Measurements from ENCODE around the gene HSPBP1.

DNA sequence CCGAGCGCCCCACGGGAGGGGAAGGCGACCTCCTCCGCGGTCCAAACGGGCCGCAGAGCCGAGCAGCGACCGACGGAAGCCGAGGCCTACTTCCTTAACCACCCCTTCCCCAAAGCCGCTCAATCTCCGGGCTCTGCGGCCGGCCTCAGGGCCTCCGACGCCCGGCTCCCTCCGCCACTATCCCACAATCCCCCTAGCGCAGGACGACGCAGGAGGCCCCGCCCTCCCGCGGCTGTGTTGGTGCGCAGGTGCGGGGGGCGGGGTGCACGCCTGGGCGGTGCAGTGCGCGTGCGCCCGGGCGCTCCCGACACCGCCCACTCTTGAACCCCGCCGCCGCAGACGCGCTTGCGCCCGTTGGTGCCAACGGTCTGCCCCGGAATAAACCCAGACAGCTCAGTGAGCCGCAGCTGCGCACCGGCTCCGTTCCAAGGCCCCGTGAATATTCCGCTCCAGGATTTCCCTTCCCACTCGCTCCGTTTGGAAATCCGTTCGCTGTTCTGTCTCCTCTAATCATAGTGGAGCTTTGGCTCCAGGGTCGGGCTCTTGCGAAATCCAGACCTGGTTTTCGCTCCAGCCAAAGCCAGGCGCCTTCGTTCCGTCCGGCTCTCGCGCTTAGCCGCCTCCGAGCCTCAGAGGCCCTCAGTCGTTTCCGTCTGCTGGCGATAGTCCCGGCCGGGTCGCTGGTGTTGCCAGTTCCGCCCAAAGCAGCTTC is 20.9 kb downstream of the HSPBP1 start, which contains the start of gene PPP6R1:
- no peak for TF ChIP-seq CTCF (IDR thresholded peaks at IDR 0.05)
- no peak for TF ChIP-seq ZFX (IDR thresholded peaks at IDR 0.05; ENCODE audit: borderline replicate concordance)

Measured in 22Rv1 (cell line).